ENCODE measurements around the gene ATP9A. TPM values are rescaled to one million over a fixed set of nuclear protein-coding genes. Genes with fewer than 3 reads are reported as not detected.

The ATP9A gene
- total RNA-seq, 1 experiment from 2014 or later = 18.6 TPM

DNA sequence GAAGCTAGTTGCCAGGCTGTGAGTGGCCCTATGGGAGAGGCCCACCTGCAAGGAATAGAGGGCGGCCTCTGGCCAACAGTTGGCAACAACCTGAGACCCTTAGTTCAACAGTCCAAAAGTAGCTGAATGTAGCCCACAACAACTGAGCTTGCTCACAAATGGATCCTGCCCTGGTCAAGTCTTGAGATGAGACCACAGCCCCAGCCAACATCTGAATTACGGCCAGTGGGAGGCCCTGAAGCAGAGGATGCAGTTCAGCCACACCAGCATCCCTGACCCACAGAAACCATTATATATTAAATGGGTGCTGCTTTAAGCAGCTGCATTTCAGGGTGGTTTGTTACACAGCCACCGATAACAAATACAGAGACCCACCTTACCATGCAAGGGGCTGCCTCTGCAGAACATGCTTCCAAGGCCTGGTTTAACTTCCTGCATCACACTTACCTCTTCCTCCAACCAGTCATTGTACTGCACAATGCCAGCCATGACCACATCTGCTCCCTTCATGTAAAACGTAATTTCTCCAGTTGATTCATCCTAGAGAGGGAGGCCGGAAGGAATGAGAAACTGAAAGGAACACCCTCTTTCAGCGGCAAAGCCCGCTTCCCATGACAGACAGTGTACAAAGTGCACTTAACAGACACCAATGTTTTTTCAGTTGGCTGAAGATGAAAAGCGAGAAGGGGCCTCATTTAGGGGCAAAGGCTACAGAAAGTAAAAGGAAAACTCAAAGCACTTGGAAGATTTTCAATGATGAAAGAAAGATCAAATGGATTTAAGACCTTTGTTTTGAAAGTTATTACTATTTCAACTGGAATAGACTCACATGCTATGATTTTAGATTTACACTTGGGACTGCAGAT, 139.4 kb downstream of the ATP9A start:
- Histone ChIP-seq H3K9me3 (ENCODE audit: insufficient read depth, low read depth) (no peaks in the 10 kb centered on the region), H3K4me2 (no peak overlapping the region), H3K27me3 (ENCODE audit: insufficient read depth, low read depth) (no peaks in the 10 kb centered on the region), H3K4me3 (no peak overlapping the region), H4K20me1 (ENCODE audit: insufficient read depth) (no peaks in the 10 kb centered on the region), H2AFZ (no peak overlapping the region), H3F3A (ENCODE audit: insufficient read depth, low read depth) (peaks cover 35% of the 10 kb centered on the region), H3K79me2 (ENCODE audit: low read depth) (0 out of 2 replicates have a peak, but pooled peaks cover 5% of the 10 kb centered on the region), H3K4me1 (replicated peaks; ENCODE audit: insufficient read depth) (peaks cover 41% of the 10 kb centered on the region), H3K9me2 (ENCODE audit: insufficient read depth) (no peaks in the 10 kb centered on the region), H3K36me3 (ENCODE audit: low read depth) (no peaks in the 10 kb centered on the region), H3K27ac (no peak overlapping the region)
- no TSS peak for BruUV-seq (replicated peaks)
- ChIA-PET POLR2A (ENCODE audit: unreplicated experiment) (interaction anchor here (0.6 kb wide), 1 partner anchor 900 kb away, joined by 3 read pairs; no protein-coding TSS in a partner anchor), CTCF (interaction anchor here (0.6 kb wide), 1 partner anchor 757 kb away, joined by 7 read pairs; no protein-coding TSS in a partner anchor)
- intact Hi-C loops (cut with micrococcal nuclease; ENCODE audit: unreplicated experiment) = loop anchor here (10.0 kb wide), 1 partner anchor 834 kb away; the partner anchor contains the start of gene BCAS4
- TF ChIP-seq EZH2 (IDR thresholded peaks at IDR 0.05; ENCODE audit: low read depth) = no peak
- TF ChIP-seq, protein P1, sequence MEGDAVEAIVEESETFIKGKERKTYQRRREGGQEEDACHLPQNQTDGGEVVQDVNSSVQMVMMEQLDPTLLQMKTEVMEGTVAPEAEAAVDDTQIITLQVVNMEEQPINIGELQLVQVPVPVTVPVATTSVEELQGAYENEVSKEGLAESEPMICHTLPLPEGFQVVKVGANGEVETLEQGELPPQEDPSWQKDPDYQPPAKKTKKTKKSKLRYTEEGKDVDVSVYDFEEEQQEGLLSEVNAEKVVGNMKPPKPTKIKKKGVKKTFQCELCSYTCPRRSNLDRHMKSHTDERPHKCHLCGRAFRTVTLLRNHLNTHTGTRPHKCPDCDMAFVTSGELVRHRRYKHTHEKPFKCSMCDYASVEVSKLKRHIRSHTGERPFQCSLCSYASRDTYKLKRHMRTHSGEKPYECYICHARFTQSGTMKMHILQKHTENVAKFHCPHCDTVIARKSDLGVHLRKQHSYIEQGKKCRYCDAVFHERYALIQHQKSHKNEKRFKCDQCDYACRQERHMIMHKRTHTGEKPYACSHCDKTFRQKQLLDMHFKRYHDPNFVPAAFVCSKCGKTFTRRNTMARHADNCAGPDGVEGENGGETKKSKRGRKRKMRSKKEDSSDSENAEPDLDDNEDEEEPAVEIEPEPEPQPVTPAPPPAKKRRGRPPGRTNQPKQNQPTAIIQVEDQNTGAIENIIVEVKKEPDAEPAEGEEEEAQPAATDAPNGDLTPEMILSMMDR (conservative IDR thresholded peaks at IDR 0.05) = no peak
- no peak for DNase-seq

GRCh38 chr20:51627586-51627985, 140.6 kb downstream of the ATP9A start:
- CTCF ChIA-PET = no interaction called here
- POLR2A ChIA-PET (ENCODE audit: unreplicated experiment) = no interaction called here
- H3K27me3 ChIP-seq (ENCODE audit: insufficient read depth, low read depth) = no peaks in the 10 kb centered on the region
- H3K4me3 ChIP-seq = no peak overlapping the region
- TF ChIP-seq, protein P1 (conservative IDR thresholded peaks at IDR 0.05) = no peak
- no peak for TF ChIP-seq EZH2 (IDR thresholded peaks at IDR 0.05; ENCODE audit: low read depth)
- H3K79me2 ChIP-seq (ENCODE audit: low read depth) = 0 out of 2 replicates have a peak, but pooled peaks cover 5% of the 10 kb centered on the region
- no TSS peak for BruUV-seq (replicated peaks)
- intact Hi-C loops (cut with micrococcal nuclease; ENCODE audit: unreplicated experiment) = loop anchor here (10.0 kb wide), 1 partner anchor 833 kb away; the partner anchor contains the start of gene BCAS4
- H3K9me2 ChIP-seq (ENCODE audit: insufficient read depth) = no peaks in the 10 kb centered on the region
- DNase-seq = no peak
- no peak overlapping the region for H3K4me2 ChIP-seq
- peaks cover 31% of the 10 kb centered on the region for H3K4me1 ChIP-seq (replicated peaks; ENCODE audit: insufficient read depth)
- peaks cover 30% of the 10 kb centered on the region for H3F3A ChIP-seq (ENCODE audit: insufficient read depth, low read depth)
- no peaks in the 10 kb centered on the region for H3K36me3 ChIP-seq (ENCODE audit: low read depth)
- no peaks in the 10 kb centered on the region for H4K20me1 ChIP-seq (ENCODE audit: insufficient read depth)
- no peaks in the 10 kb centered on the region for H3K9me3 ChIP-seq (ENCODE audit: insufficient read depth, low read depth)
- H2AFZ ChIP-seq = no peak overlapping the region
- no peak overlapping the region for H3K27ac ChIP-seq

- CTCF ChIA-PET = no interaction called here
- 0 out of 2 replicates have a peak, but pooled peaks cover 4% of the 10 kb centered on the region for H3K79me2 ChIP-seq (ENCODE audit: low read depth)
- H3K9me3 ChIP-seq (ENCODE audit: insufficient read depth, low read depth) = no peaks in the 10 kb centered on the region
- no peak overlapping the region for H3K4me3 ChIP-seq
- H3K9me2 ChIP-seq (ENCODE audit: insufficient read depth) = no peaks in the 10 kb centered on the region
- intact Hi-C loops (cut with micrococcal nuclease; ENCODE audit: unreplicated experiment) = loop anchor here (2.0 to 10.0 kb wide), 2 partner anchors 314 to 830 kb away; partner anchors contain the start of gene BCAS4
- POLR2A ChIA-PET (ENCODE audit: unreplicated experiment) = no interaction called here
- H4K20me1 ChIP-seq (ENCODE audit: insufficient read depth) = no peaks in the 10 kb centered on the region
- peaks cover 8% of the 10 kb centered on the region for H3K4me1 ChIP-seq (replicated peaks; ENCODE audit: insufficient read depth)
- no peak overlapping the region for H2AFZ ChIP-seq
- no peak overlapping the region for H3K4me2 ChIP-seq
- peaks cover 7% of the 10 kb centered on the region; the same call in 1 of the 2 replicates for H3F3A ChIP-seq (ENCODE audit: insufficient read depth, low read depth)
- TF ChIP-seq, protein P1 (conservative IDR thresholded peaks at IDR 0.05) = no peak
- TF ChIP-seq EZH2 (IDR thresholded peaks at IDR 0.05; ENCODE audit: low read depth) = no peak
- BruUV-seq (replicated peaks) = no TSS peak
- no peaks in the 10 kb centered on the region for H3K27me3 ChIP-seq (ENCODE audit: insufficient read depth, low read depth)
- no peak overlapping the region for H3K27ac ChIP-seq
- no peak for DNase-seq
- H3K36me3 ChIP-seq (ENCODE audit: low read depth) = no peaks in the 10 kb centered on the region
These were observed 143.1 kb downstream of the ATP9A start for GRCh38 chr20:51625105-51625504.
